Fibroblast of skin of scalp (primary cell): Measurements from ENCODE around the gene C14orf119.

ENCODE experiments used
- DNase-seq: peaks from one replicate; pipeline ENCODE4 v3.0.0-alpha.2; 2013

Gene C14orf119

DNA sequence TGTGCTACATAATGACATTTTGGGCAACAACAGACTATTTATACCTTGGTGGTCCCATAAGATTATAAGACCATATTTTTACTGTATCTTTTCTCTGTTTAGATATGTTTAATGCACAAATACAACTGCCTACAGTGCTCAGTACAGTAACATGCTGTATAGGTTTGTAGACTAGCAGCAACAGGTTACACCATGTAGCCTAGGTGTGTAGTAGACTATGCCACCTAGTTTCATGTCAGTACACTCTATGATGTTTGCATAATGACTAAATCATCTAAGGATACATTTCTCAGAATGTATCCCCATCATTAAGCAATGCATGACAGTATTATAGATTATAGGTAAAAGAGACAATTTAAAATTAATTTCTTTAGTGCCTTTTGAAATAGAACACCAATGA, 54.4 kb downstream of the C14orf119 start:
- DNase-seq, result no peak
